NCI-H1105 treated with DMSO at 0.1 percent for 48 hours (cell line): Measurements from ENCODE around the gene EIF6.
"Not testable (repeated sequence)": the region's sequence is repeated elsewhere in the genome, so short reads cannot be mapped to it uniquely, and the experiment has no call there.

Experiments
- DNase-seq: peaks from one replicate; lab custom pipeline; 2025; lab: John Stamatoyannopoulos, UW

EIF6 gene

DNA sequence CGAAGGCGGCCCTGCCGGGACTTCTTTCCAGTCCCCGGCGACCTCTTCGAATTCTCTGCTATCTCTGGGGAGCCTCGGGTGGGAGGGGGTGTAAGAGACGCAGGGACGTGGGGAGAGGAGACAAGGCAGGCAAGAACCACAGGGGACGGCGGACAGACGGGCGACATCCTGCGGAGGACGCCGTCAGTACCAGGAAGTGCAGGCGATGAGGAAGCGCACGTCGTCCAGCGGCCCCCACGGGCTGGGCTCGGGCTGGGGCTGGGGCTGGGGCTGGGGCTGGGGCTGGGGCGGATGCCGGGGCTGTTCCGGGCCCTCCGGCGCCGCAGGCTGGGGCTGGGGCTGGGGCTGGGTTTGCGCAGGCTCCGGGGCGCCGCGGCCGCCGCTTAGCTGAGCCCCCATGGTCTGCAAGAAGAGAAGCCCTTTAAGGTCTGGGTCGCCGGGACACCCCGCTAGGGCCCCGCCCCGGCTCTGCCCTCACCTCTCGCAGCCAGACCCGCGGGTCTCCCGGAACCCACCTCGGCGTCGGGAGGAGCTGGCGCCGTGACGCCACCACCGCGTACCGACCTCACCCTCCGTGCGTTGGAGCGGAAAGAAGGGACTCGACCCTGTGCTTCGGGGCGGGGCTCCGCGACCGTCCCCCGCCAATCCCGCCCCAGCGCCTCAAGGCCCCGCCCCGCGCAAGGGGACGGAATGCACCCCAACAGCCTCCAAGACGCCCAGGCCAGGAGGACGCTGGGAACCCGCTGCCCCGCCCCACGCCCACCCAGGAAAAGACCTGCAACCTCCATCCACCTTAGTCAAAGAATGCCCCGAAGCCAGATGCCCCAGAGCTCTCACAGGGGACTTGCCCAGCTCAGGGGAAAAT, 6.8 kb downstream of the EIF6 start, which contains the start of gene MMP24OS:
MMP24OS (minus strand) TSS at position 592 of the 865 bp plus-strand sequence; CDS start at position 399, 193 bp downstream.
- DNase-seq = peak; percentile 93

GRCh38 chr20:35277127-35277526, 7.4 kb downstream of the EIF6 start:
- DNase-seq = no peak

DNA sequence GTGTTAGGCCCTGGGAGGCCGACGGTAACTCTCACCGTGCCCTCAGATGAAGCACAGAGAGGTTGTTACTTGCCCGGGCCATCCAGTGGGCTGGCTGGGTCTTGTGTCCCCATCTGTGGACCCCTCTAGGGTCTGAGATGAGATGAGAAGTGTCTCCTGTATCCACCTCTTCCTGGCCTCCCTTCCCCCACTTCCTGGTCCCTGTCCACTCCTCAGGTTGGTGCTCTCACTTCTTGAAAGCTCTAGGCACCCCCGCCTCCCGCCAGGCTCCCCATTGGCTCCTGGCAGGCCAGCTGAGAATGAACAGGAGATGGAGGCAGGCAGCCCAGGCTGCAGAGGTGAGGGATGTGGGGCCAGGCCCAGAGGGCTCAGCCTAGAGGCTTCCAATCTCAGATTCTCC, 8.2 kb downstream of the EIF6 start:
- DNase-seq = no peak

DNA sequence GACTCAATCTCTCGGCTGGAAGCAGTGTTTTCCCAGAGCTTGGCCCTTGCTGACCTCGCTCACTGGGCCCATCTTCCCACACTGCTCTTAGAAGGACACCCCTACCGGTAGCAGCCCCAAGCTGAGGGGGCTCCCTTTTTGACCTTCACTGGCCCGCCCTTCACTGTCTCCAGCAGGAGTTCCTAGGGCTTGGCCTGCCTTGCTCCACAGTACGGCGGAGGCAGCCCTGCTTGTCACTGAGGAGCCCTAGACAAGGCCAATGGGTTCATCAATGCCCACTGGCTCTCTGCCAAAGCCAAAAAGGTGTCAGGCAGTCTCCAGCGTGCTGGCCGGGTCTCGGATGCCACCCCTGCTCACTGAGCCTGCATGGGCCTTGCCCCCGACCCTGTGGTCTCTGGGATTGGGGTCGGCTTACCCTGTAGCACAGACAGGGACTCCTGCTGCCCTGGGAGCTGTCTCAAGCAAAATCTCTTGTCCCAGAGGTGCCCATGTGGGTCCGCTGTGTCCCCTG, 8.8 kb downstream of the EIF6 start:
- DNase-seq = no peak

DNA sequence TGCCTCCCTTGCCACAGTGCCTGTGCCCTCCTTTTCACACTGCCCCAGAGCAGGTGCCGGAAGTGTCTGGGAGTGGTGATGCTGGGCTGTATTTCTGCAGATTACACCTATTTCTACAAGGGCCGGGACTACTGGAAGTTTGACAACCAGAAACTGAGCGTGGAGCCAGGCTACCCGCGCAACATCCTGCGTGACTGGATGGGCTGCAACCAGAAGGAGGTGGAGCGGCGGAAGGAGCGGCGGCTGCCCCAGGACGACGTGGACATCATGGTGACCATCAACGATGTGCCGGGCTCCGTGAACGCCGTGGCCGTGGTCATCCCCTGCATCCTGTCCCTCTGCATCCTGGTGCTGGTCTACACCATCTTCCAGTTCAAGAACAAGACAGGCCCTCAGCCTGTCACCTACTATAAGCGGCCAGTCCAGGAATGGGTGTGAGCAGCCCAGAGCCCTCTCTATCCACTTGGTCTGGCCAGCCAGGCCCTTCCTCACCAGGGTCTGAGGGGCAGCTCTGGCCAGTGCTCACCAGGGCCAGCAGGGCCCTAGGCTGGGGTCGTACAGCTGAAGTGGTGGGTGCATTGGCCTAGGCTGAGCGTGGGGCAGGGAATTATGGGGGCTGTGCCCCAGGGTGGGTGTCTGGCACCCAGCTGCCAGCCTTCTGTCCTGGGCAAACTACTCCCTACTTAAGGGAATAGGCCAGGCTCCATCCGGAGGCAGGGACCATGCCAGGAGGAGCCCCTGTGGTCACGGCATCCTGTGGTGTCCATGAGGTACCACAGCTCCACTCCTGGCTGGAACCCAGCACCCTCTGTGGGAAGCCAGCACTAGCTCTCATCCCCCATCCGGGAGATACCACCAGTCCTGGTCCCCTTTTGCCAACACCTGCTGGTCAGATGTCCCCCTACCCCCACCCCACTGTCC, 10.1 kb downstream of the EIF6 start:
- DNase-seq = no peak

DNA sequence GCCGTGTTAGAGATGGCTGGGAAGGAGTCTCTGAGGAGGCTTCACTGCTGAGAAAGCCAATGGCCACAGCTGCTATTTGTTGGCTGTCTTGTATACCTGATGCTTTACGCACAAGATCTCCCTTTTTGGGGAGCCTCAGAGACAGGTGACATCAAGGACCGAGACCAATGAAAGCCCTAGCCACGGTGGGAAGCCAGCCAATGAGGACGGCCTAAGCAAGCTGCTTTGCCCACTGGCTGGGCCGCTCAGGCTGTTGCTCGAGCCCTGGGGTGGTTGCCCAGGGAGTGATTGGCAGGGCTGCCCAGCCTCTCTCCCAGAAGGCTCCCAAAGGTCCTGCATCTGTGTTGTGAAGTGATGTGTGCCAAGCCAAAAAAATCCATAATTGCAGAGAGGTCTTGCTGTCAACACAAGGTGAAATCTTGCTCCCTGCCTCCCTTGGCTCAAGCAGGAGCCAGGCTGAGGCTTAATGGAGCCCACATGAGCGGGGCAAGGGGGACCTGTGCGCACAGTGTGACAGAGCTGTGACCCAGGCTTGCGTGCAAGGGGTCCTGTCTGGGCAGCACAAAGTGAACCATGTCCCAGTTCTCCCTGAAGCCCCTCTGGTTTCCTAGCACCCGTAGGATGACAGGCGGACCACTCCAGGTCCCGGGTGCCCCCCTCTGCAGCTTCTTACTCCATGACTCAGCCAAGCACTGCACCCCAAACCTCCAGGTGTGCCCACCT, 11.0 kb downstream of the EIF6 start:
- DNase-seq = peak; percentile 16

DNA sequence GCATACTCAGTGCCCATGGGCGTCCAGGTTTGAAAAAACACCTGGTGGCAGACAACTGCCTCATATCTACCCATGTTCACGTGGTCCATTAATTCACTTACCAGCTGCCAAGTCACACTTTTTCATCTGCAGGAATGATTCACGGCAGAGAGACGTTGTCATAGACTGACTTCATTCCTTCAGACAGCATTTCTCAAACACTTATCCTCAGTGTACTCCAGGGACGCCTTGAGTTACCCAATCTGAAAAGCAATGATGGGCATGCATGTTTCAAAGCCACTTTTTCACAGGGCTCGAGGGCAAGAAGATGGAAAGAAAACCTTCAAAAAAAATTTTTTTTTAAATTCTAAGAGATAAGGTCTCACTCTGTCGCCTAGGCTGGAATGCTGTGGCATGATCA, 12.7 kb downstream of the EIF6 start:
- DNase-seq = no peak

GRCh38 chr20:35271073-35271882, 13.3 kb downstream of the EIF6 start:
- no peak for DNase-seq

DNA sequence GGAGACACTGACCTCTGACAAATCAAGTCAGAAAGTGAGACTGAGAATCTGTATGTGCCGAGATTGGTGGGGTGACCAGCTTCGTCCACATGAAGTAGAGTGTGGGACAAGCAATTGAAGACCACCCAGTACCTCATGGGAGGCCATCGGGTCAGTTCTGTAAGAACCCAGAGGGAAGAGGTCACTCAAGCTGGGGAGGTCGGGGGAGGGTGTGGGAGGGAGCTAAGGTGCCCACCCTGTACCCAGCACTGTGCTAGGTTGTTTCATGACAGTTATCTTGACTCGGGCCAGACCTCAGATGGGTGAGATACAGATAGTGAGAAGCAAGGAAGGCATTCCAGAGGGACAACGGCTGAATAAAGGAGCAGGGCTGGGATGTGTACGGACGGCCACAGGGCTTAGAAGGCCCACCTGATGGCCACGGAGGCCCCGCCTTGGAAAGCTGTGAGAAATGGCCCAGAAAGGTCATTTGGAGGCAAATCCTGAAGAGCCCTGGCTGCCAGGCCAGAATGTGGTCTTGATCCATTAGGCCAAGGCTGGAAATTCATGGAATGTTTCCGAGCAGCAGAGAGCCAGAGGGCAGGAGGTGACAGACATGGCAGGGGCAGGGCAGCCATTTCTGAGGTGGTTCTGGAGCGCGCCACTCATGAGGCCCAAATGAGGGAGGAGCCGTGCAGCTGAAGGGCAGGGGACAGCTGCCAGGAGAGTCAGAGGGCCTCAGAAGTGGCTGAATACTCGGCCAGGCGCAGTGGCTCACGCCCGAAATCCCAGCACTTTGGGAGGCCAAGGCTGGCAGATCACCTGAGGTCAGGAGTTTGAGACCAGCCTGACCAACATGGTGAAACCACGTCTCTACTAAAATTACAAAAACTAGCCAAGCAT, 14.3 kb downstream of the EIF6 start:
- DNase-seq = no peak

- peak; percentile 34 for DNase-seq
These were observed 15.4 kb downstream of the EIF6 start for GRCh38 chr20:35269055-35269781.

DNA sequence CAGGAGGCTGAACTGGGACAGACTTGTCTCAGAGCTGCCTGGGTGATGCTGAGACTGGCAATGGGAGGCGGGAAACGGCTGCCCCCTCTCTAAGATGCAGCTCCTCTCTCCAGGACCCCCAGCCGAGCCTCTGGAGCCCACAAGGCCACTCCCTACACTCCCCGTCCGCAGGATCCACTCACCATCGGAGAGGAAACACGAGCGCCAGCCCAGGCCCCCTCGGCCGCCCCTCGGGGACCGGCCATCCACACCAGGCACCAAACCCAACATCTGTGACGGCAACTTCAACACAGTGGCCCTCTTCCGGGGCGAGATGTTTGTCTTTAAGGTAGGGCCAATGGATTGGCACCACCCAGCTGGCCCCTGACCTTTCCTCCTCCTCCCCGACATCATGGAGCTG, 17.5 kb downstream of the EIF6 start:
- no peak for DNase-seq

DNA sequence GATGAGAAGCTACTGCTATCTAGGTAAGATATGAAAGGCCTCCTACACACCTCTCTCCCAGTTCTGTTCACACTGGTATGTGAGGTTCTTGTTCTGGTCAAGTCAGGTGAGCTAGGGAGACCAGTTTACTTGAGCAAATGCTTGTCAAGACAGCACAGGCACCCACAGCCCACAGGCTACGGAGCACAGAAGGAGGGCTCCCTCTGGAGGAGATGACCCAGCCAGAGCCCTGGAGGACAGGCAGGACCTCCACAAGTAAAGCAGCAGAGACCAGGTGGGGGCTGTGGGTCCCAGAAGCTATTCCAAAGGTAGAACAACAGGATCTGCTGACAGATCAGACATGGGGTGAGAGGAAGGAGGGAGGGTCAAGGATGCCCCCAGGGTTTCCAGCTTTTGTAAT, 19.8 kb downstream of the EIF6 start:
- no peak for DNase-seq

GRCh38 chr20:35263532-35264341, 20.8 kb downstream of the EIF6 start:
- DNase-seq = no peak

- not testable (repeated sequence) for DNase-seq
These were observed 21.6 kb downstream of the EIF6 start for GRCh38 chr20:35262731-35263531.

- DNase-seq = not testable (repeated sequence)
These were observed 22.3 kb downstream of the EIF6 start for GRCh38 chr20:35262321-35262720.

DNA sequence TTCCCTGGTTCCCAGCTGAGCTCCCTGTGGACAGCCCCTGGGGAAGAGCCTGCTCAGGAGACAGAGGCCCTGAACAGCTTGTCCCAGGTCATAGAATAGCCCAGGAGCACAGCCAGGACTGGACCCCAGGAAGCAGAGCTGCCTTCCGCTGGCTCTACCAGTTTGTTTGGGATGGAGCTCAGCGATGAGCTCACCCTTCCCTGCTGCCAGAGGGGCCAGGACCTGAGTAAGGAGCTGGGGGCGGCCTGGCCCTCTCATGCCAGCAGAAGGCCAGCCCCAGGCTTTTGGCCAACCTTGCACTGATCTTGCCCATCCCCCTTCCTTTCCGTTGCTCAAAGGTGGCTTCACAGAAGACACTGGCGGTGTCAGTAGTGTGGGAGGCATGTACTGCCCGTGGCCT, 24.1 kb downstream of the EIF6 start:
- DNase-seq = no peak

DNA sequence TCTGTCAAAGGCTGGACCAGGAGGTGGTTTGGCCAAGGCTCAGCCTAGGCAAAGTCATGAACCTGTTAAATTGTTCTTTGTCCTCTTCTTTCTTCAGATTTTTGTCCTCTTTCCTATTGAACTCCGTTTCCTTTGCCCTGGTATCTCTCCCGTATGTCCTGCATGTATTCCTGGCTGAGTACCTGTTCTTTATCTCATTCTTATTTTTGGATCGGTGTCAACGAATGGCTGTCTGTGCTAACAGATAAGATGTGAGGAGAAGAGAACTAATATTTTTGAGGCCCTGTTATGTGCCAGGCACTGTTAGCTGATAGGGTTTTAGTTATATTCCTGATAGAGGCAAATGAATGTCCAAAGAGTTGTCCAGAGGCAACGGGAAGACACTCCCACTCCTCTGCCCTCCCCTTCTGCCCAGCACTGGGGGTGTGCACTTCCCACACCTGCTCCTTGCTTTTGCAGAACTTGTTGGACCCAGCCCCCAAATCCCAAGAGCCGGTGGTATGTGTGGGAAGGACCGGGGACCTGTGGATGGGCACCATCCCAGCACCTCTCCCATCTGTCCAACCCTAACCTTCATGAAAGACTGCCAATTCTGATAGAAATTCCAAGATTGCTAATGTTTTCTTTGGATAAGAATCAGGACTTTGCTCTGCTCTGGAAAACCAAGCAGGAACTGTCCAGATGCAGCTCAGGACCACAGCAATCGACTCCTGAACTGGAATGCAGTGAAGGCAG, 27.2 kb downstream of the EIF6 start:
- no peak for DNase-seq
